Astrocyte (in vitro differentiated cells and primary cell): ENCODE data around the gene CDC73. TPM values are rescaled to one million over a fixed set of nuclear protein-coding genes. Genes with fewer than 3 reads are reported as not detected.

Source experiments
- DNase-seq: peaks from one replicate; pipeline ENCODE4 v3.0.0-alpha.2; 2010; ENCODE audit warnings: low read depth
- FAIRE-seq: peaks from 2 replicates; lab custom pipeline; 2011; peaks lifted over from hg19 to GRCh38; lab: Jason Lieb, UNC
- H2AFZ ChIP-seq: 2 replicates; pipeline ENCODE4 v1.6.0; 2012; ENCODE audit warnings: low read depth, low read length, inconsistent platforms
- H3K27ac ChIP-seq: 2 replicates; pipeline ENCODE4 v1.5.1; 2011; ENCODE audit warnings: low read depth, low read length, inconsistent platforms
- H3K27me3 ChIP-seq: 2 replicates; pipeline ENCODE4 v1.6.0; 2011; ENCODE audit warnings: low read length, inconsistent platforms; ENCODE audit not compliant: insufficient read depth
- H3K36me3 ChIP-seq: 2 replicates; pipeline ENCODE4 v1.5.1; 2011; ENCODE audit warnings: low read length, inconsistent platforms; ENCODE audit not compliant: insufficient read depth
- H3K4me1 ChIP-seq: 2 replicates; pipeline ENCODE4 v1.5.1; 2011; ENCODE audit warnings: low read length, inconsistent platforms; ENCODE audit not compliant: insufficient read depth
- H3K4me2 ChIP-seq: 2 replicates; pipeline ENCODE4 v1.6.0; 2012; ENCODE audit warnings: low read length, inconsistent platforms
- H3K4me3 ChIP-seq: 2 replicates; pipeline ENCODE4 v1.5.1; 2011; ENCODE audit warnings: low read depth, mild to moderate bottlenecking, low read length, inconsistent platforms; ENCODE audit not compliant: insufficient read depth
- H3K79me2 ChIP-seq: 2 replicates; pipeline ENCODE4 v1.6.0; 2012; ENCODE audit warnings: mild to moderate bottlenecking, low read length, inconsistent platforms; ENCODE audit not compliant: insufficient read depth
- H3K9ac ChIP-seq: 2 replicates; pipeline ENCODE4 v1.6.0; 2012; ENCODE audit warnings: mild to moderate bottlenecking, low read length, inconsistent platforms
- H3K9me3 ChIP-seq: 2 replicates; pipeline ENCODE4 v1.5.1; 2012; ENCODE audit warnings: low read depth, mild to moderate bottlenecking, low read length, inconsistent platforms; ENCODE audit not compliant: insufficient read depth
- H4K20me1 ChIP-seq: 2 replicates; pipeline ENCODE4 v1.6.0; 2012; ENCODE audit warnings: low read length, inconsistent platforms; ENCODE audit not compliant: insufficient read depth
- H3K27ac Mint-ChIP-seq: one replicate; pipeline ENCODE4 v1.8.0; 2021; ENCODE audit warnings: mild to moderate bottlenecking, mixed read lengths; ENCODE audit not compliant: unreplicated experiment
- H3K27me3 Mint-ChIP-seq: one replicate; pipeline ENCODE4 v1.8.0; 2021; ENCODE audit warnings: low read depth, mixed read lengths; ENCODE audit not compliant: unreplicated experiment
- H3K36me3 Mint-ChIP-seq: one replicate; pipeline ENCODE4 v1.8.0; 2021; ENCODE audit warnings: low read depth, mixed read lengths; ENCODE audit not compliant: unreplicated experiment
- H3K4me1 Mint-ChIP-seq: one replicate; pipeline ENCODE4 v1.8.0; 2021; ENCODE audit warnings: low read depth, mixed read lengths; ENCODE audit not compliant: unreplicated experiment
- H3K4me3 Mint-ChIP-seq: one replicate; pipeline ENCODE4 v1.8.0; 2021; ENCODE audit warnings: mild to moderate bottlenecking, moderate library complexity, mixed read lengths; ENCODE audit not compliant: unreplicated experiment
- H3K9me3 Mint-ChIP-seq: one replicate; pipeline ENCODE4 v1.8.0; 2021; ENCODE audit warnings: mild to moderate bottlenecking, mixed read lengths; ENCODE audit not compliant: unreplicated experiment
- CTCF ChIP-seq: IDR thresholded peaks from 2 replicates; pipeline ENCODE4 v1.5.1; 2011; ENCODE audit warnings: low read depth, mild to moderate bottlenecking, inconsistent platforms, low read length, moderate library complexity; ENCODE audit not compliant: insufficient read depth
- EZH2 ChIP-seq: IDR thresholded peaks from 2 replicates; pipeline ENCODE4 v1.6.1; 2012; ENCODE audit warnings: mild to moderate bottlenecking, low read length, inconsistent platforms; ENCODE audit not compliant: insufficient read depth
- total RNA-seq: library from RNA; stranded (reverse); gene quantifications from 2 replicates; pipeline ENCODE4 v1.2.1, GENCODE V29; 2021

CDC73 gene
- total RNA-seq, 1 donor from 2014 or later: 77.7 TPM

GRCh38 chr1:193142409-193142808, 20.6 kb downstream of the CDC73 start:
- no peak for FAIRE-seq
- H3K4me1 Mint-ChIP-seq: no peaks in the 10 kb centered on the region

DNA sequence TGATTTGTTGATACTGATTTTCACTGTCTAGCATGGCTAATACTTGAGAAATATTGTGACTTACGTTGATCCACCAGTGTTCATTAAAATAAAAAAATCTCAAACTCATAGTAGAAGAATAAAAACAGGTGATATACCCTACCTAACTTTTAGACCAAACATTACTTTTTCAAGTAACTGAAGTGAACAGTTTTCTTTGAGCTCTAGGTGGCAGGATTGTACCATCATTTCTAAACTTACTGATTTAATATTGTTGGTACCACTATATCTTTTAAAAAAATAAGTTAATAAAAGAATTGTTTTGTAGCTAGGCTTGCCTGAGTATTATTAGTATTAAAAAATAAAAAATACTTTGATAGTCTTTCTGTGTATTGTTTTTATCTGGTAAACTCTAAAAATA, 21.5 kb downstream of the CDC73 start:
- Histone ChIP-seq H3K27me3 (no peaks in the 10 kb centered on the region), H3K27ac (no peak overlapping the region), H3K79me2 (peaks cover 31% of the 10 kb centered on the region), H3K9ac (no peak overlapping the region), H3K9me3 (no peaks in the 10 kb centered on the region), H3K4me2 (no peak overlapping the region), H2AFZ (no peak overlapping the region), H4K20me1 (peaks cover 30% of the 10 kb centered on the region), H3K36me3 (peaks cover 44% of the 10 kb centered on the region), H3K4me1 (no peaks in the 10 kb centered on the region), H3K4me3 (no peak overlapping the region)
- Mint-ChIP-seq H3K9me3 (no peaks in the 10 kb centered on the region), H3K36me3 (peaks cover 9% of the 10 kb centered on the region), H3K4me1 (no peaks in the 10 kb centered on the region), H3K4me3 (no peak overlapping the region), H3K27me3 (no peaks in the 10 kb centered on the region), H3K27ac (no peak overlapping the region)
- TF ChIP-seq CTCF (peak; percentile 26), EZH2 (no peak)
- FAIRE-seq (no peak), DNase-seq (no peak)

More at GRCh38 chr1:193142409-193142808, 20.6 kb downstream of the CDC73 start:
- H3K9me3 ChIP-seq: no peaks in the 10 kb centered on the region
- no peak for DNase-seq
- no peak overlapping the region for H3K4me2 ChIP-seq
- no peak overlapping the region for H3K4me3 Mint-ChIP-seq
- no peak overlapping the region for H3K27ac ChIP-seq
- no peak for TF ChIP-seq CTCF
- no peak for TF ChIP-seq EZH2
- H3K36me3 Mint-ChIP-seq: peaks cover 9% of the 10 kb centered on the region
- peaks cover 47% of the 10 kb centered on the region for H3K36me3 ChIP-seq
- H3K4me1 ChIP-seq: no peaks in the 10 kb centered on the region
- H4K20me1 ChIP-seq: peaks cover 34% of the 10 kb centered on the region
- H3K4me3 ChIP-seq: no peak overlapping the region
- H3K79me2 ChIP-seq: peaks cover 40% of the 10 kb centered on the region
- no peaks in the 10 kb centered on the region for H3K27me3 Mint-ChIP-seq
- H3K27me3 ChIP-seq: no peaks in the 10 kb centered on the region
- no peak overlapping the region for H3K27ac Mint-ChIP-seq
- H2AFZ ChIP-seq: no peak overlapping the region
- H3K9me3 Mint-ChIP-seq: no peaks in the 10 kb centered on the region
- H3K9ac ChIP-seq: no peak overlapping the region

- no peaks in the 10 kb centered on the region for H3K9me3 Mint-ChIP-seq
- peaks cover 29% of the 10 kb centered on the region for H4K20me1 ChIP-seq
- no peak overlapping the region for H3K4me3 ChIP-seq
- no peak for DNase-seq
- H3K36me3 ChIP-seq: peaks cover 45% of the 10 kb centered on the region
- no peak overlapping the region for H3K4me2 ChIP-seq
- peaks cover 28% of the 10 kb centered on the region for H3K79me2 ChIP-seq
- no peaks in the 10 kb centered on the region for H3K27me3 ChIP-seq
- H3K9ac ChIP-seq: no peak overlapping the region
- H3K27me3 Mint-ChIP-seq: no peaks in the 10 kb centered on the region
- H3K4me1 ChIP-seq: no peaks in the 10 kb centered on the region
- FAIRE-seq: no peak
- H3K36me3 Mint-ChIP-seq: peaks cover 6% of the 10 kb centered on the region
- no peak overlapping the region for H2AFZ ChIP-seq
- no peaks in the 10 kb centered on the region for H3K4me1 Mint-ChIP-seq
- TF ChIP-seq CTCF: no peak
- TF ChIP-seq EZH2: no peak
- H3K9me3 ChIP-seq: no peaks in the 10 kb centered on the region
- H3K27ac Mint-ChIP-seq: no peak overlapping the region
- H3K27ac ChIP-seq: no peak overlapping the region
- H3K4me3 Mint-ChIP-seq: no peak overlapping the region
Measured at GRCh38 chr1:193144361-193144938, 22.6 kb downstream of the CDC73 start.
